Endothelial cell (in vitro differentiated cells): ENCODE results near the gene MTIF3. TPM values are rescaled to one million over a fixed set of nuclear protein-coding genes. Genes with fewer than 3 reads are reported as not detected.

Source experiments
- DNase-seq: peaks from one replicate; pipeline ENCODE4 v3.0.0; 2021; ENCODE audit warnings: low spot score
- H3K27ac Mint-ChIP-seq: one replicate; pipeline ENCODE4 v1.8.0; 2021; ENCODE audit warnings: mixed read lengths, inconsistent platforms; ENCODE audit not compliant: unreplicated experiment
- H3K27me3 Mint-ChIP-seq: one replicate; pipeline ENCODE4 v1.8.0; 2021; ENCODE audit warnings: mild to moderate bottlenecking, moderate library complexity, mixed read lengths, inconsistent platforms; ENCODE audit not compliant: unreplicated experiment
- H3K36me3 Mint-ChIP-seq: one replicate; pipeline ENCODE4 v1.8.0; 2021; ENCODE audit warnings: mild to moderate bottlenecking, low read depth, mixed read lengths, inconsistent platforms; ENCODE audit not compliant: unreplicated experiment
- H3K4me1 Mint-ChIP-seq: one replicate; pipeline ENCODE4 v1.8.0; 2021; ENCODE audit warnings: mild to moderate bottlenecking, mixed read lengths, inconsistent platforms; ENCODE audit not compliant: unreplicated experiment
- H3K4me3 Mint-ChIP-seq: one replicate; pipeline ENCODE4 v1.8.0; 2021; ENCODE audit warnings: mild to moderate bottlenecking, mixed read lengths, inconsistent platforms; ENCODE audit not compliant: unreplicated experiment
- H3K9me3 Mint-ChIP-seq: one replicate; pipeline ENCODE4 v1.8.0; 2021; ENCODE audit warnings: mixed read lengths, inconsistent platforms; ENCODE audit not compliant: unreplicated experiment
- total RNA-seq: library from RNA; stranded (reverse); fragmentation: NEBNext Ultra II Directional; extraction: Animal tissue kit (Norgen Biotek cat#: 25700); gene quantifications from one replicate; pipeline ENCODE4 v1.2.1, GENCODE V29; 2021; ENCODE audit not compliant: unreplicated experiment
- TF ChIP-seq, protein P1 (sequence below): fragments of 200-600 bp; sonication (generic); IDR thresholded peaks from one replicate; pipeline ENCODE4 v1.5.0; 2021; ENCODE audit warnings: antibody characterized with exemption; ENCODE audit not compliant: unreplicated experiment

Gene MTIF3
- total RNA-seq, 1 donor from 2014 or later = 51.2 TPM

DNA sequence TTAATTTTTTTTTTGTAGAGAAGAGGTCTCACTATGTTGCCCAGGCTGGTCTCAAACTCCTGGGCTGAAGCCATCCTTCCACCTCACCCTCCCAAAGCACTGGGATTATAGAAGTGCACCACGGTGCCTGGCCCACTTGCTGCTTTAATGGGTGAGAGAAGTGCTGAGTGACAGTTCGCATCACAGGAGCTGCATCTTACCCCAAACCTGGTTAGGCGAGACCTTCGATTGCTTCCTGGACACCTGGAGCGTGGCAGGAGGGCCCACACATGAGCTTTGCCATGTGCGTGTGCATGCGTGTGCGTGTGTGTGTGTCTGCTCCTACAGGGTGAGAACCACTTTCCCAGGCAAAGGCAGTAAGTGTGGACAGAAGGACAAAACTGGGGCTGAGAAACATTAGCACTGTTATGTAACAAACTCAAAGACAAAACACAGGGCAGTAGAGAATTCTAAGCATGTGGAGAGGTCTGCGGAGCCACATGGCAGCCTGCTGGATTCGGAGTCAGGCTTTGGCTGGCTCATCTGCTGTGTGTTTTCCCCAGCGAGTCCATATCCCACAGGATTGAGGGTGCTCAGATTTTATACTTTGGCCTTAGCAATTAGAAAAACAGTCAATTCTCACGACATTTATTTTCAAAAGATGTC is 11.7 kb upstream of the MTIF3 start:
- Mint-ChIP-seq H3K4me3 (no peak overlapping the region), H3K9me3 (no peaks in the 10 kb centered on the region), H3K27ac (no peak overlapping the region), H3K27me3 (no peaks in the 10 kb centered on the region), H3K4me1 (peaks cover 5% of the 10 kb centered on the region), H3K36me3 (no peaks in the 10 kb centered on the region)
- no peak for DNase-seq
- TF ChIP-seq, protein P1, sequence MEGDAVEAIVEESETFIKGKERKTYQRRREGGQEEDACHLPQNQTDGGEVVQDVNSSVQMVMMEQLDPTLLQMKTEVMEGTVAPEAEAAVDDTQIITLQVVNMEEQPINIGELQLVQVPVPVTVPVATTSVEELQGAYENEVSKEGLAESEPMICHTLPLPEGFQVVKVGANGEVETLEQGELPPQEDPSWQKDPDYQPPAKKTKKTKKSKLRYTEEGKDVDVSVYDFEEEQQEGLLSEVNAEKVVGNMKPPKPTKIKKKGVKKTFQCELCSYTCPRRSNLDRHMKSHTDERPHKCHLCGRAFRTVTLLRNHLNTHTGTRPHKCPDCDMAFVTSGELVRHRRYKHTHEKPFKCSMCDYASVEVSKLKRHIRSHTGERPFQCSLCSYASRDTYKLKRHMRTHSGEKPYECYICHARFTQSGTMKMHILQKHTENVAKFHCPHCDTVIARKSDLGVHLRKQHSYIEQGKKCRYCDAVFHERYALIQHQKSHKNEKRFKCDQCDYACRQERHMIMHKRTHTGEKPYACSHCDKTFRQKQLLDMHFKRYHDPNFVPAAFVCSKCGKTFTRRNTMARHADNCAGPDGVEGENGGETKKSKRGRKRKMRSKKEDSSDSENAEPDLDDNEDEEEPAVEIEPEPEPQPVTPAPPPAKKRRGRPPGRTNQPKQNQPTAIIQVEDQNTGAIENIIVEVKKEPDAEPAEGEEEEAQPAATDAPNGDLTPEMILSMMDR = no peak

DNA sequence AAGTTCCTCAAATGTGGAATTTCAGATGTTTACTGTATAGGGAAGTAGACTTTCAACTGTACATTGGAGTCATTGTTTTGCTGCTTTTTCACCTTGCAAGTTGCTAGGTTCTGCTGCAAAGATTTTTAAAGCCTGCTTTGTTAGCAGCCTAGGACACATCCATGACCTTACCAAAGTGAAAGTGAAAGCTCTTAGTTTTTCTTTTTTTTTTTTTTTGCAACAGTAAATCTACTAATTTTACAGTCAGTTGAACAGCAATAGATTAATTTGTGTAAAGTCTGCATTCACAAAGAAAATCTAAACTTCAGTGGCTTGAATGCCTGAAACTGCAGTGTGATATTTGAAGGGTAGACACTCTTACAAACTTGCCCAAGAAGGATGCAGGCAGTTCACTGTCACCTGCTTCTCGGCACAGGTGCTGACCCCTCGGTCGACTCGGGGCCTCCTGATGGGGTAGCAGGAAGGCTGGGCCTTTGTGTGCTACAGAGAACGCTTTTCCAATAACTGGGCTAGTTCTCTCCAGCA is 5.0 kb upstream of the MTIF3 start:
- TF ChIP-seq, protein P1 = no peak
- no peak overlapping the region for H3K27ac Mint-ChIP-seq

DNA sequence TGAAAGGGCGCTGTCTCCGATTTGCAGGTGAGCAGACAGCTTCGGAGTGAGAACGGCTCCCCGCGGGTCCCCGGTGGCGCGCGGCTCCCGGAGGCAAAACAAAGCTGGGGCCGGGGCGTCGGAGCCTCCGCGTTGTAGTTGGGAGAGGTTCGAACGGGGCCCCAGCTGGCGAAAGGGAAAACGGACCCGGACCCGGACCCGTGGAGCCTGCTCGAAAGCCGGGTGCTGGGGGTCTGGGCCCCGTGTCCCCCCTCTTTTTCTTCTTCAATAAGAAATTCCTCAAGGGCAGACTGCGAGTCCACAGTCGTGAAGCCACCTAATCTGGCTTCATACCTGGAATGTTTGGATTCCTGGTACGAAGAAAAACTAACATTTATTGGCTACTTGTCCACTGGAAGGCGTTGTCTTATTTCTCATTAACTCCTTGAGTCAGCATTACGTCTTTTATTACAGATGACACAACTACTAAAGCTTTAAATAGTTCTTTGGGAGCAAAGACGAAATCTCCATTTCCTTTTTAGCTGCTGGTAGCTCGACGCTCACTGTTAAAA is 632 bp upstream of the MTIF3 start:
- TF ChIP-seq, protein P1 = no peak
- Mint-ChIP-seq H3K27ac (peak overlapping the region; percentile 67), H3K4me1 (peaks cover 40% of the 10 kb centered on the region), H3K27me3 (peaks cover 1% of the 10 kb centered on the region), H3K4me3 (peak overlapping the region; percentile 89), H3K9me3 (no peaks in the 10 kb centered on the region), H3K36me3 (no peaks in the 10 kb centered on the region)
- DNase-seq = peak; percentile 33

More for the DNA sequence above, 5.0 kb upstream of the MTIF3 start:
- Mint-ChIP-seq H3K9me3 (no peaks in the 10 kb centered on the region), H3K4me1 (peaks cover 7% of the 10 kb centered on the region), H3K4me3 (no peak overlapping the region), H3K27me3 (peaks cover 1% of the 10 kb centered on the region), H3K36me3 (no peaks in the 10 kb centered on the region)
- no peak for DNase-seq

DNA sequence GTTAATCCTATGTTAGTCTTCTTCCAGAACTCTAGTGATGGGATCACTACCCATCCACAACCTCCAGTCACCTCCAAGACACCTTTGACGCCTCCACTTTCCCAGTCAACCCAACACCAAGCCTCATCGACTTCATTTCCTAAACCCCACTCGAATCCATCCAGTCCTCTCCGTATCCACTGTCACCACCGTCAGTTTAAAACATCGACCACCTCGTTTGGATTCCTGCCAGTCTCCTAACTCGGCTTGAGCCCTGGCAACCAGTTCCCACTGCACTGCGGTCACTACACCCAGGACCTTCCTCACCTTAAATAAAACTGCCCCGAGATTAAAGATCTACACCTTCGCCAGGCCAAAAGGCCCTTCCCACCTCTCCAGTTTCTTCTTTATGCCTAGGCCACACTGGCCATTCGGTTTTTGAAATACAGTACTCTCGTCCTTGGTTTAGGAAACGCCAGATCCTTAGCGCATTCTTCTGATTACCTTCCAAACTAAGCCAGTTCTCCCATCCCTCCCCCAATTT is 1.2 kb downstream of the MTIF3 start:
- Mint-ChIP-seq H3K36me3 (no peaks in the 10 kb centered on the region), H3K4me3 (peak overlapping the region; percentile 89), H3K4me1 (peaks cover 44% of the 10 kb centered on the region), H3K9me3 (no peaks in the 10 kb centered on the region), H3K27me3 (no peaks in the 10 kb centered on the region), H3K27ac (peak overlapping the region; percentile 68)
- TF ChIP-seq, protein P1 = no peak
- DNase-seq = no peak

DNA sequence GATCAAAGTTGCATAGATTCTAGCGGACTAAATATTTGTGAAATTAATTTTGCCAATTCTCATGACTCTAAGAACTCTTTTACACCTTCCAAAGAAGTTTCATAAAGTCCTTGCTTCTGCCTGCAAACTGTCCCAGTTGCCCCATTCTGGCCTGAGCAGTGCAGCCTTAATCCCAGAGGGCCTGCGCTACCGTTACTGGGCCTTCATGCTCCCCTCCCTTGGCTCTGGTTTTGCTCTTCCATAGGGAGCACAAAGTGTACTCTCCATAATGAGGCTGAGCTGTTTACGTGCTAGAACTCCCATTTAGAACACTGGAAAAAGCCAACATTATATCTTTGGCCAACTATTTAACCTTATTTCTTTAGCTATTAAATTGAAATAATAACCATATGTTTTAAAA is 2.1 kb downstream of the MTIF3 start:
- Mint-ChIP-seq H3K4me1 (peaks cover 44% of the 10 kb centered on the region), H3K4me3 (peak overlapping the region; percentile 72), H3K27ac (peak overlapping the region; percentile 59), H3K9me3 (no peaks in the 10 kb centered on the region), H3K36me3 (no peaks in the 10 kb centered on the region), H3K27me3 (no peaks in the 10 kb centered on the region)
- TF ChIP-seq, protein P1 = no peak
- DNase-seq = no peak
